GM12878 (cell line): Measurements from ENCODE around the gene CACUL1.

Experiments
- CBX3 ChIP-seq: fragments of 200-600 bp; sonication (generic); IDR thresholded peaks from 2 replicates; pipeline ENCODE4 v1.6.1; 2016; ENCODE audit warnings: low read depth, borderline replicate concordance
- CEBPB ChIP-seq, 2 experiments: fragments of 150-350 bp in 1 of 2; IDR thresholded peaks; 2 replicates each; pipeline ENCODE4 v1.6.1; 2012 to 2014; ENCODE audit warnings: low read depth in 2 of 2, low read length in 2 of 2, borderline replicate concordance in 1 of 2, inconsistent platforms in 1 of 2
- CREM ChIP-seq: IDR thresholded peaks from 2 replicates; pipeline ENCODE4 v1.6.1; 2014; ENCODE audit warnings: antibody characterized with exemption, low read depth
- CTCF ChIP-seq, 3 experiments: IDR thresholded peaks in 2 of 3; conservative IDR thresholded peaks in 1 of 3; 2 replicates each; pipeline ENCODE4 v1.5.1; 2011; ENCODE audit warnings: low read depth in 3 of 3, low read length in 3 of 3, mild to moderate bottlenecking in 3 of 3, control low read depth in 2 of 3, moderate library complexity in 2 of 3, inconsistent platforms in 1 of 3, mixed read lengths in 1 of 3; ENCODE audit not compliant: control insufficient read depth in 2 of 3, insufficient read depth in 1 of 3; ENCODE audit errors: extremely low read depth in 1 of 3
- KDM1A ChIP-seq: fragments of 200-600 bp; sonication (generic); IDR thresholded peaks from 2 replicates; pipeline ENCODE4 v1.6.1; 2016; ENCODE audit warnings: borderline replicate concordance
- MAX ChIP-seq: IDR thresholded peaks from 2 replicates; pipeline ENCODE4 v1.6.1; 2012; ENCODE audit warnings: low read depth, low read length, improper control_type of control experiment
- MXI1 ChIP-seq: fragments of 150-350 bp; IDR thresholded peaks from 2 replicates; pipeline ENCODE4 v1.6.1; 2011; ENCODE audit warnings: low read depth, mild to moderate bottlenecking, inconsistent platforms, low read length, improper control_type of control experiment
- PBX3 ChIP-seq: IDR thresholded peaks from 2 replicates; pipeline ENCODE4 v1.6.1; 2011; ENCODE audit warnings: mild to moderate bottlenecking, low read depth, low read length, moderate library complexity; ENCODE audit not compliant: insufficient replicate concordance
- POLR2A ChIP-seq: IDR thresholded peaks from 2 replicates; pipeline ENCODE4 v1.6.1; 2011; ENCODE audit warnings: low read depth, mild to moderate bottlenecking, low read length
- RCOR1 ChIP-seq: conservative IDR thresholded peaks from 2 replicates; pipeline ENCODE4 v1.6.1; 2012; ENCODE audit warnings: low read depth, low read length, improper control_type of control experiment
- SIN3A ChIP-seq: IDR thresholded peaks from 2 replicates; pipeline ENCODE4 v1.6.1; 2012; ENCODE audit warnings: low read depth, low read length, improper control_type of control experiment
- SIX5 ChIP-seq: IDR thresholded peaks from 2 replicates; pipeline ENCODE4 v1.6.1; 2011; ENCODE audit warnings: mild to moderate bottlenecking, low read depth, low read length, moderate library complexity; ENCODE audit not compliant: severe bottlenecking
- SMC3 ChIP-seq: IDR thresholded peaks from 2 replicates; pipeline ENCODE4 v1.6.1; 2011; ENCODE audit warnings: low read length, improper control_type of control experiment, borderline replicate concordance
- TF ChIP-seq, protein P1 (sequence below): IDR thresholded peaks from 2 replicates; pipeline ENCODE4 v1.6.1; 2012; ENCODE audit warnings: low read length, inconsistent platforms

GRCh38 chr10:118633786-118634185 lies 121.0 kb downstream of the CACUL1 start:
- TF ChIP-seq MXI1 (no peak), CTCF (IDR thresholded peaks at IDR 0.05 in 2 of 3, conservative IDR thresholded peaks at IDR 0.05 in 1 of 3; ENCODE audit: control insufficient read depth in 2 of 3, extremely low read depth in 1 of 3, insufficient read depth in 1 of 3, low read depth in 3 of 3, low read length in 3 of 3) (no peak), CEBPB (IDR thresholded peaks at IDR 0.05; ENCODE audit: borderline replicate concordance in 1 of 2, low read depth in 2 of 2, low read length in 2 of 2) (no peak), SMC3 (no peak), POLR2A (no peak), CREM (no peak), CBX3 (no peak), MAX (no peak), SIX5 (no peak), RCOR1 (no peak), KDM1A (no peak), PBX3 (no peak), SIN3A (no peak)
- TF ChIP-seq, protein P1, sequence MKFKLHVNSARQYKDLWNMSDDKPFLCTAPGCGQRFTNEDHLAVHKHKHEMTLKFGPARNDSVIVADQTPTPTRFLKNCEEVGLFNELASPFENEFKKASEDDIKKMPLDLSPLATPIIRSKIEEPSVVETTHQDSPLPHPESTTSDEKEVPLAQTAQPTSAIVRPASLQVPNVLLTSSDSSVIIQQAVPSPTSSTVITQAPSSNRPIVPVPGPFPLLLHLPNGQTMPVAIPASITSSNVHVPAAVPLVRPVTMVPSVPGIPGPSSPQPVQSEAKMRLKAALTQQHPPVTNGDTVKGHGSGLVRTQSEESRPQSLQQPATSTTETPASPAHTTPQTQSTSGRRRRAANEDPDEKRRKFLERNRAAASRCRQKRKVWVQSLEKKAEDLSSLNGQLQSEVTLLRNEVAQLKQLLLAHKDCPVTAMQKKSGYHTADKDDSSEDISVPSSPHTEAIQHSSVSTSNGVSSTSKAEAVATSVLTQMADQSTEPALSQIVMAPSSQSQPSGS: no peak
